Fibroblast of the aortic adventitia (primary cell): ENCODE data around the gene NDUFS5. TPM values are rescaled to one million over a fixed set of nuclear protein-coding genes. Genes with fewer than 3 reads are reported as not detected.
A peak's percentile ranks its signal among the peaks of the same experiment; 100 is the strongest.
"Not testable (repeated sequence)": the region's sequence is repeated elsewhere in the genome, so short reads cannot be mapped to it uniquely, and the experiment has no call there.

Experiments
- DNase-seq: peaks from one replicate; pipeline ENCODE4 v3.0.0-alpha.2; 2010; ENCODE audit warnings: low read depth
- H3K4me3 ChIP-seq: 2 replicates; pipeline ENCODE4 v1.5.1; 2011; ENCODE audit warnings: low read depth, mild to moderate bottlenecking, control low read depth, low read length, moderate library complexity
- total RNA-seq: library from RNA; depleted of rRNA; stranded (reverse); fragments of >200 nt; gene quantifications from 2 replicates; pipeline ENCODE4 v1.2.3, GENCODE V29; 2012; ENCODE audit warnings: low replicate concordance
- TF ChIP-seq, protein P1 (sequence below): IDR thresholded peaks from 2 replicates; pipeline ENCODE4 v1.5.1; 2011; ENCODE audit warnings: mild to moderate bottlenecking, low read length, control low read depth, inconsistent platforms; ENCODE audit not compliant: insufficient read depth

The NDUFS5 gene
- total RNA-seq, 1 donor = 365 TPM

DNA sequence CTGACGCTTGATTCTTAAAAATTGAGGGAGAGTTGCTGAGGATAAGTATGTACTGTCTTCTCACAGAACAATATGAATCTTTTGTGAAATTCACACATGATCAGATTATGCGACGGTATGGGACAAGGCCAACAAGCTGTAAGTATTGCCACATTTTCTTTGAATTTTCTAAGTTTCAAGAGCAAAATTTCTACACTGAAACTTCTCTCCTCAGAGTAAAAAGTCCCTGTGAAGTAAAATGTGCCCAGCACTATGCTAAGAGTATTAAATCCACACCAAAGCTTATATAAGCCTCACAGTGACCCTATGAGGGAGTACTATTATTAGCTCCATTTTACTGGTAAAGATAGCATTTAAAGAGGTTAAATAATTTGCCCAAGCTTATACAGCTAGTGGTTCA is 22.9 kb upstream of the NDUFS5 start:
- TF ChIP-seq, protein P1, sequence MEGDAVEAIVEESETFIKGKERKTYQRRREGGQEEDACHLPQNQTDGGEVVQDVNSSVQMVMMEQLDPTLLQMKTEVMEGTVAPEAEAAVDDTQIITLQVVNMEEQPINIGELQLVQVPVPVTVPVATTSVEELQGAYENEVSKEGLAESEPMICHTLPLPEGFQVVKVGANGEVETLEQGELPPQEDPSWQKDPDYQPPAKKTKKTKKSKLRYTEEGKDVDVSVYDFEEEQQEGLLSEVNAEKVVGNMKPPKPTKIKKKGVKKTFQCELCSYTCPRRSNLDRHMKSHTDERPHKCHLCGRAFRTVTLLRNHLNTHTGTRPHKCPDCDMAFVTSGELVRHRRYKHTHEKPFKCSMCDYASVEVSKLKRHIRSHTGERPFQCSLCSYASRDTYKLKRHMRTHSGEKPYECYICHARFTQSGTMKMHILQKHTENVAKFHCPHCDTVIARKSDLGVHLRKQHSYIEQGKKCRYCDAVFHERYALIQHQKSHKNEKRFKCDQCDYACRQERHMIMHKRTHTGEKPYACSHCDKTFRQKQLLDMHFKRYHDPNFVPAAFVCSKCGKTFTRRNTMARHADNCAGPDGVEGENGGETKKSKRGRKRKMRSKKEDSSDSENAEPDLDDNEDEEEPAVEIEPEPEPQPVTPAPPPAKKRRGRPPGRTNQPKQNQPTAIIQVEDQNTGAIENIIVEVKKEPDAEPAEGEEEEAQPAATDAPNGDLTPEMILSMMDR = no peak
- DNase-seq = peak; percentile 30
- H3K4me3 ChIP-seq = no peak overlapping the region

DNA sequence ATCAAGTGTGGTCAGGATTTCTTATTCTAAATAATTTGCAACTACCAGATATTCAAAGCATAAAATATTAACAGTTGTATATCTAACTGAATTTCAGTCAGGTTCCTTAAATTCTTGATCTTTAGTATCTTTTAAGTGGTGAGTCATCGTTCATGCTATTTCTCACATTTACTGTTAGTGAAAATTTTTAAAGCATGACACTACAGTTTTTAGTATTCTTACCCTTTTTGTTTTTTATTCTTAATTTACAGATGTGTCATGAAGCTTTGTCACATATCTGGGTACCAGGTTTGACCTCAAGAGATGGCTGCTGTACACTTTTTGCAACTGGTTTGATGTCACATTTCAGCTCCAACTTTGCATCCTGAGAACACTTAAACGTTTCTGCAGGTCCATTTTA is 22.4 kb upstream of the NDUFS5 start:
- TF ChIP-seq, protein P1 = no peak
- peak; percentile 30 for DNase-seq
- H3K4me3 ChIP-seq = no peak overlapping the region

DNA sequence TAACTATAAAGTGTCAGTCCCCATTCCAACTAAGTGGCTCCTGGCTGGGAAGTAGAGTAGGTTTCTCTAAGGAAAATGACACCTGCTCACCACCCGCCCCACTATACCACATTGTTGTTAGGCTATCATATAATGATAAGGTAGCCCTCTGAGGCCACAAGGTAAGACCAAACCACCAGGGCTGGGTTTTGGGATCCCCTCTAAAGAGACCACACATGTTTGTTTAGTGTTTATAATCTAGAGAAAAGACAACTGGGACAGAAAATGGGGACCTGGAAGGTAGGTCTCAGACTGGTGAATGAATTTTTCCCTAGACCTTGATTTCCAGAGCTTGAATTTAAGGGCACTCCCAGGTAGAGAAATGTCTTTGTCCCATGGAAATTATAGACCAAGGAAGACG is 19.9 kb upstream of the NDUFS5 start:
- TF ChIP-seq, protein P1 = no peak
- no peak overlapping the region for H3K4me3 ChIP-seq
- DNase-seq = no peak

DNA sequence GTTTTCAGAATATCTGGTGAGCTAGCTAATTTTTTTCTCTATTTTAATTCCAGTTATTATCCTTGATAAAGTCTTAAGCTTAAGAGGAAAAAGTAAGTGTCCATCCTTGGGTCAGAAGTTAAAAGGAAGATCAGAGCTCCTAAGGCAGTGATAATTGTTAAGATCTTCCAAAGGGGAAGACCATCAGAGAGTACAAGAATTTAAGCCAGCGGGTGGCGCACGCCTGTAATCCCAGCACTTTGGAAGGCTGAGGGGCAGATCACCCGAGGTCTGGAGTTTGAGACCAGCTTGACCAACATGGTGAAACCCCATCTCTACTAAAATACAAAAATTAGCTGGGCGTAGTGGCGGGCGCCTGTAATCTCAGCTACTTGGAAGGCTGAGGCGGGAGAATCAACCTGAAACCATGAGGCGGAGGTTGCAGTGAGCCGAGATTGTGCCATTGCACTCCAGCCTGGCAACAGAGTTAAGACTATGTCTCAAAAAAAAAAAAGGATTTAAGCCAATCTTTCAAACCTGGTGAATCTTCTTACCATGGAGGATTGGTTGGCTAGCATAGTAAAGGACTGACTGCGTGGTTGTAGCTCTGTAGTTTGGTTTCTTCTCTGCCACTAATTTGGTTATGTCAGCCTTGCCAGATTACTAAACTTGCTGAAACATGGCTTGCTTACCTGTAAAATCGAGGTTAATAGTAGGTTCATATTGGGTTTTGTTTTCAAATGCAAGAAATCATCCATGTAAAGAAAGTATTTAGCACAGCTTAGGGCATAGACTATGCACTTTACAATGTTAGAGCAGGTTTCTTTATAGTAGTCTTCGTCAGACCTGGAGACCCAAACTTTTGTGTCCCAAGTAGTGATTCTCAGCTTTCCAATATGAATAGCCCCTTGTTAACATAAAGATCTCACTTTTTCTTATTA is 19.2 kb upstream of the NDUFS5 start:
- no peak overlapping the region for H3K4me3 ChIP-seq
- TF ChIP-seq, protein P1 = no peak
- DNase-seq = no peak

DNA sequence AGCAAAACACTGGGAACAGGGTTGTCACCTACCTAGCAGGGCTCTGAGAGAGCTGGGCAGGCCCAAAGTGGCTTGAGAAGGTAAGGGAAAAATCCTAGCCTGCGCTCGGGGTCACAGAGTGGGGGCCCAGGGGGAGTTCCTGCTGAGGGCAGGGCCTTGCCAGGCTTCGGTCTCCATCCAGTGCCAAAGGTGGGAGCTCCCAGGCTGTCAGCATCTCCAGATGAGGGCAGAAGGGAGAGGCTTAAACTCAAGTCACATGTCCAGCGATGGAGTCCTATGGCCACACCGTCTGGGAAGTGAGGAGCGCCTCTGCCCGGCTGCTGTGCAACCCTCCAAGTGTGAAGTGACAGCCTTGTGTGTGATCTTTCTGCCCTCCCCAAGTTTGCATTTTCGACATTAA is 11.2 kb upstream of the NDUFS5 start:
- not testable (repeated sequence) for H3K4me3 ChIP-seq, DNase-seq

DNA sequence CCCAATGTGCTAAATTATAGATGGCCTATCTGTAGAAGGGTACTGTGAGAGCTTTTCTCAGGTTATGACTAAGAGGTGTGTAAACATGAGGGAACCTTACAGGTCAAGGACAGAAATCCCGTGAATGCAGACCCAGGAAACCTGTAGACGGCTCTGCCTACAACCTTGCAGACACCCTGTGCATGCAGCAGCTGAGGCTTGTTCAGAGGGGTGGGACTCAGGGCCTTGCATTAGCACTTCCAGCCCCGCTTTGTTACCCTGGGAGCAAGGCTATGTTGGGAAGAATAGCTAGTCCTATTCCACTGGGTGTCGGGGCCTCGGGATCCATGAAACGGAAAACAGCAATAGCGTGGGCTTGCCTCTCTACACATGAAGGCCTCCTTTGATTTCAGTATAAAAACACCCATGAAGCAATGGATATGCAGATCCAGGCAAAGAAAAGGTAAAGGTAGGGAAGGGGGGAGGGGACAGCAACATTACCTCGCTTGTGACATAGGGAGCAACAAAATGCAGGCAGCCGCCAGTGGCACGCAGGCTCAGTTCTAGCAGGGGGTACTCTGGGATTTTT is 9.5 kb upstream of the NDUFS5 start:
- TF ChIP-seq, protein P1 = no peak
- no peak overlapping the region for H3K4me3 ChIP-seq
- no peak for DNase-seq

DNA sequence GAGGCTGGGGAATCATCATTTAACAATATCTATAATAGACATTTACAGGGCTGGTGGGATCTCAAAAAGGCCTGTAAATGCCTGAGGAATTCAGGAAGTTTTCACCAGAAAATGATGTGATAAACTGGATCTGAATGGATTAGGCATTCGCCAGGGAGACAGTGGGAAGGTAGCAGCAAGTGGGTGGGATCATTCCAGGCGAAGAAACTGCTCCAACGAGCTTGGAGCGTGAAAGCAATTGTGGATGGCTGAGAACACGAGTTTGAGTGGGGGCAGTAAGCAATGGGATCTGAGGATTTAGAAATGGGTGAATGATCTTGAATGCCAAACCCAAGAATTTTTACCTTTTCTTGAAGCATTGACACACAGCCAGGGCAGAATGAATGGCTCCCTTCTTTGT is 8.9 kb upstream of the NDUFS5 start:
- DNase-seq = no peak
- TF ChIP-seq, protein P1 = no peak
- H3K4me3 ChIP-seq = no peak overlapping the region

DNA sequence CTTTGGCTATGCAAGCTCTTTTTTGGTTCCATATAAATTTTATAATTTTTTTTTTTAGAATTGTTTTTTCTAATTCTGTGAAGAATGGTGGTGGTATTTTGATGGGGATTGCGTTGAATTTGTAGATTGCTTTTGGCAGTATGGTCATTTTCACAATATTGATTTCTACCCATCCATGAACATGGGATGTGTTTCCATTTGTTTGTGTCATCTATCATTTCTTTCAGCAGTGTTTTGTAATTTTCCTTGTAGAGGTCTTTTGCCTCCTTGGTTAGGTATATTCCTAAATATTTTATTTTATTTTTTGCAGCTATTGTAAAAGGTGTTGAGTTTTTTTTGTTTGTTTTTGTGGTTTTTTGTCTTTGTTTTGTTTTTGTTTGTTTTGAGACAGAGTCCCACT is 5.7 kb upstream of the NDUFS5 start:
- not testable (repeated sequence) for DNase-seq

More for the DNA sequence above, 5.7 kb upstream of the NDUFS5 start:
- not testable (repeated sequence) for H3K4me3 ChIP-seq
